H9 (cell line): Measurements from ENCODE around the gene DDX28. TPM values are rescaled to one million over a fixed set of nuclear protein-coding genes. Genes with fewer than 3 reads are reported as not detected.

Experiments
- DNase-seq: peaks from one replicate; pipeline ENCODE4 v3.0.0-alpha.2; 2017
- H2AFZ ChIP-seq: one replicate; pipeline ENCODE4 v1.6.1; 2013; ENCODE audit warnings: mild to moderate bottlenecking, low read length, control low read depth, moderate library complexity
- H2AK5ac ChIP-seq: 2 replicates; pipeline ENCODE4 v1.6.1; 2013; ENCODE audit warnings: low read length, control low read depth, mixed read lengths; ENCODE audit not compliant: insufficient read length
- H2BK120ac ChIP-seq: one replicate; pipeline ENCODE4 v1.6.1; 2013; ENCODE audit warnings: low read depth, mild to moderate bottlenecking, low read length, control low read depth, inconsistent platforms; ENCODE audit not compliant: poor library complexity, severe bottlenecking
- H2BK12ac ChIP-seq: 2 replicates; pipeline ENCODE4 v1.6.1; 2013; ENCODE audit warnings: low read length, control low read depth, mixed read lengths, low read depth; ENCODE audit not compliant: insufficient read length
- H2BK15ac ChIP-seq: 2 replicates; pipeline ENCODE4 v1.6.1; 2013; ENCODE audit warnings: low read depth, low read length, control low read depth
- H2BK20ac ChIP-seq: one replicate; pipeline ENCODE4 v1.6.1; 2013; ENCODE audit warnings: low read depth, mild to moderate bottlenecking, low read length, control low read depth, inconsistent platforms; ENCODE audit not compliant: poor library complexity, severe bottlenecking
- H2BK5ac ChIP-seq: 2 replicates; pipeline ENCODE4 v1.6.1; 2013; ENCODE audit warnings: low read length, control low read depth, mixed read lengths; ENCODE audit not compliant: insufficient read length
- H3K14ac ChIP-seq: 2 replicates; pipeline ENCODE4 v1.6.1; 2013; ENCODE audit warnings: low read length, control low read depth; ENCODE audit not compliant: insufficient read depth
- H3K18ac ChIP-seq: 2 replicates; pipeline ENCODE4 v1.6.1; 2013; ENCODE audit warnings: low read depth, mild to moderate bottlenecking, mixed read lengths, low read length, control low read depth; ENCODE audit not compliant: insufficient read length
- H3K23ac ChIP-seq: 2 replicates; pipeline ENCODE4 v1.6.1; 2013; ENCODE audit warnings: low read length, control low read depth, mixed read lengths, low read depth; ENCODE audit not compliant: insufficient read length
- H3K23me2 ChIP-seq: 2 replicates; pipeline ENCODE4 v1.6.1; 2013; ENCODE audit warnings: low read depth, mild to moderate bottlenecking, mixed read lengths, low read length, control low read depth; ENCODE audit not compliant: insufficient read length, poor library complexity, severe bottlenecking
- H3K27ac ChIP-seq: 2 replicates; pipeline ENCODE4 v1.5.1; 2013; ENCODE audit warnings: low read length, control low read depth, mixed read lengths, low read depth; ENCODE audit not compliant: insufficient read length
- H3K27me3 ChIP-seq: 2 replicates; pipeline ENCODE4 v1.6.1; 2013; ENCODE audit warnings: low read length, control low read depth, inconsistent platforms; ENCODE audit not compliant: insufficient read depth
- H3K4ac ChIP-seq: 2 replicates; pipeline ENCODE4 v1.6.1; 2013; ENCODE audit warnings: low read depth, mild to moderate bottlenecking, control low read depth, inconsistent platforms, low read length, moderate library complexity
- H3K4me1 ChIP-seq: 2 replicates; pipeline ENCODE4 v1.6.1; 2013; ENCODE audit warnings: low read length, control low read depth, inconsistent platforms; ENCODE audit not compliant: insufficient read depth
- H3K4me2 ChIP-seq: 2 replicates; pipeline ENCODE4 v1.6.1; 2013; ENCODE audit warnings: low read length, control low read depth, mixed read lengths; ENCODE audit not compliant: insufficient read length, insufficient read depth
- H3K56ac ChIP-seq: 2 replicates; pipeline ENCODE4 v1.6.1; 2013; ENCODE audit warnings: low read depth, mild to moderate bottlenecking, mixed read lengths, low read length, control low read depth; ENCODE audit not compliant: insufficient read length
- H3K79me1 ChIP-seq: 2 replicates; pipeline ENCODE4 v1.6.1; 2013; ENCODE audit warnings: low read depth, mild to moderate bottlenecking, moderate library complexity, low read length, control low read depth, inconsistent platforms; ENCODE audit not compliant: insufficient read depth, poor library complexity, severe bottlenecking
- H3K79me2 ChIP-seq: 2 replicates; pipeline ENCODE4 v1.6.1; 2013; ENCODE audit warnings: low read length, control low read depth, inconsistent platforms; ENCODE audit not compliant: insufficient read depth
- H3K9ac ChIP-seq: 2 replicates; pipeline ENCODE4 v1.6.1; 2013; ENCODE audit warnings: low read length, control low read depth, mixed read lengths; ENCODE audit not compliant: insufficient read length; ENCODE audit errors: extremely low read depth
- H3K9me3 ChIP-seq: one replicate; pipeline ENCODE4 v1.6.1; 2013; ENCODE audit warnings: low read depth, low read length, inconsistent platforms; ENCODE audit not compliant: control insufficient read depth
- H3T11ph ChIP-seq: one replicate; pipeline ENCODE4 v1.6.1; 2013; ENCODE audit warnings: mild to moderate bottlenecking, low read length, control low read depth, inconsistent platforms
- H4K20me1 ChIP-seq: one replicate; pipeline ENCODE4 v1.6.1; 2013; ENCODE audit not compliant: control insufficient read depth, insufficient read length, insufficient read depth
- H4K5ac ChIP-seq: 2 replicates; pipeline ENCODE4 v1.6.1; 2013; ENCODE audit warnings: low read depth, mild to moderate bottlenecking, mixed read lengths, low read length, control low read depth; ENCODE audit not compliant: insufficient read length
- H4K8ac ChIP-seq: replicated peaks from 2 replicates; pipeline ENCODE4 v1.6.1; 2013; ENCODE audit warnings: low read length, control low read depth, mixed read lengths, low read depth; ENCODE audit not compliant: insufficient read length
- H4K91ac ChIP-seq: 2 replicates; pipeline ENCODE4 v1.6.1; 2013; ENCODE audit warnings: low read depth, mild to moderate bottlenecking, moderate library complexity, mixed read lengths, low read length, control low read depth; ENCODE audit not compliant: insufficient read length
- H3K27ac Mint-ChIP-seq, 3 experiments: 2 replicates in 2 of 3; 3 replicates in 1 of 3; pipeline ENCODE4 v1.8.0; 2020 to 2021; ENCODE audit warnings: mixed read lengths in 3 of 3, mild to moderate bottlenecking in 1 of 3, moderate library complexity in 1 of 3
- H3K27me3 Mint-ChIP-seq: 2 replicates; pipeline ENCODE4 v1.8.0; 2021; ENCODE audit warnings: low read depth, mild to moderate bottlenecking, moderate library complexity, mixed read lengths
- H3K36me3 Mint-ChIP-seq, 3 experiments: 2 replicates in 2 of 3; 3 replicates in 1 of 3; pipeline ENCODE4 v1.8.0; 2020 to 2021; ENCODE audit warnings: low read depth in 3 of 3, mixed read lengths in 3 of 3; ENCODE audit not compliant: insufficient read depth in 1 of 3
- H3K4me1 Mint-ChIP-seq, 2 experiments: 2 replicates each; pipeline ENCODE4 v1.8.0; 2020; ENCODE audit warnings: mixed read lengths in 2 of 2
- H3K4me3 Mint-ChIP-seq, 2 experiments: 2 replicates in 1 of 2; 3 replicates in 1 of 2; pipeline ENCODE4 v1.8.0; 2020 to 2021; ENCODE audit warnings: mild to moderate bottlenecking in 2 of 2, mixed read lengths in 2 of 2, moderate library complexity in 1 of 2
- H3K9me3 Mint-ChIP-seq, 2 experiments: 2 replicates in 1 of 2; 3 replicates in 1 of 2; pipeline ENCODE4 v1.8.0; 2020; ENCODE audit warnings: mild to moderate bottlenecking in 2 of 2, mixed read lengths in 2 of 2, moderate library complexity in 1 of 2
- CTCF ChIP-seq: fragments of 200-600 bp; sonication (generic); conservative IDR thresholded peaks from 3 replicates; pipeline ENCODE4 v1.8.0; 2021; ENCODE audit warnings: antibody characterized with exemption, mild to moderate bottlenecking
- WGBS: extraction: QIAGEN DNeasy Blood & Tissue Kit; methylation state at CpG from one replicate; pipeline ENCODE4 v1.1.7; 2013; ENCODE audit warnings: missing lambda C conversion rate, low lambda C conversion rate, mixed read lengths; ENCODE audit not compliant: insufficient read length; ENCODE audit errors: extremely low coverage; 5-methylcytosine and 5-hydroxymethylcytosine counted together
- total RNA-seq: library from RNA; stranded (reverse); gene quantifications from 2 replicates; pipeline ENCODE4 v1.2.1, GENCODE V29; 2021

Gene DDX28
- total RNA-seq, 1 experiment from 2014 or later, result 22.9 TPM

- H3K23ac ChIP-seq, result no peak overlapping the region
- no peak overlapping the region for H3K4ac ChIP-seq
- H3K27me3 ChIP-seq, result no peaks in the 10 kb centered on the region
- no peak overlapping the region for H2AK5ac ChIP-seq
- no peak overlapping the region for H3K9ac ChIP-seq
- H4K5ac ChIP-seq, result no peak overlapping the region
- H3K14ac ChIP-seq, result no peak overlapping the region
- Mint-ChIP-seq H3K9me3 (no peaks in the 10 kb centered on the region; a peak in 1 of 5 replicates), H3K36me3 (peaks cover 0 to 3% (median 0%) of the 10 kb centered on the region in 3 experiments; a peak in 2 of 7 replicates), H3K27me3 (peaks cover 7% of the 10 kb centered on the region; the same call in 1 of the 2 replicates), H3K4me1 (peaks cover 6 to 12% of the 10 kb centered on the region in 2 experiments), H3K4me3 (no peak overlapping the region), H3K27ac (no peak overlapping the region)
- H2AFZ ChIP-seq, result no peak overlapping the region
- H3K18ac ChIP-seq, result no peak overlapping the region
- no peak overlapping the region for H3K56ac ChIP-seq
- no peak overlapping the region for H4K8ac ChIP-seq
- TF ChIP-seq CTCF, result no peak
- no peaks in the 10 kb centered on the region for H3K23me2 ChIP-seq
- no CpG with 5 or more reads among the region's 4 CpGs for WGBS
- H3K9me3 ChIP-seq, result no peaks in the 10 kb centered on the region
- H3K4me1 ChIP-seq, result peaks cover 5% of the 10 kb centered on the region; the same call in 1 of the 2 replicates
- no peaks in the 10 kb centered on the region for H3K79me2 ChIP-seq
- no peak overlapping the region for H3K4me2 ChIP-seq
- no peak overlapping the region for H2BK5ac ChIP-seq
- H2BK15ac ChIP-seq, result no peak overlapping the region
- no peak overlapping the region for H2BK120ac ChIP-seq
- H3K27ac ChIP-seq, result no peak overlapping the region
- H2BK20ac ChIP-seq, result no peak overlapping the region
- no peaks in the 10 kb centered on the region for H3K79me1 ChIP-seq
- no peak overlapping the region for H2BK12ac ChIP-seq
- no peak overlapping the region for H4K91ac ChIP-seq
- no peak for DNase-seq
- H4K20me1 ChIP-seq, result no peaks in the 10 kb centered on the region
- no peak overlapping the region for H3T11ph ChIP-seq
These were observed 20.0 kb downstream of the DDX28 start for GRCh38 chr16:68003031-68003430.
